GM12865 (cell line): ENCODE measurements around the gene GID8.

Experiments
- DNase-seq: peaks from one replicate; pipeline ENCODE4 v3.0.0; 2010; ENCODE audit warnings: low read depth
- H3K4me3 ChIP-seq: 2 replicates; pipeline ENCODE4 v1.5.1; 2011; ENCODE audit warnings: mild to moderate bottlenecking, low read depth, low read length, control low read depth
- TF ChIP-seq, protein P1 (sequence below): IDR thresholded peaks from 2 replicates; pipeline ENCODE4 v1.5.1; 2011; ENCODE audit warnings: low read length, control low read depth, low read depth, inconsistent platforms; ENCODE audit not compliant: insufficient read depth; ENCODE audit errors: missing control alignments

The GID8 gene

DNA sequence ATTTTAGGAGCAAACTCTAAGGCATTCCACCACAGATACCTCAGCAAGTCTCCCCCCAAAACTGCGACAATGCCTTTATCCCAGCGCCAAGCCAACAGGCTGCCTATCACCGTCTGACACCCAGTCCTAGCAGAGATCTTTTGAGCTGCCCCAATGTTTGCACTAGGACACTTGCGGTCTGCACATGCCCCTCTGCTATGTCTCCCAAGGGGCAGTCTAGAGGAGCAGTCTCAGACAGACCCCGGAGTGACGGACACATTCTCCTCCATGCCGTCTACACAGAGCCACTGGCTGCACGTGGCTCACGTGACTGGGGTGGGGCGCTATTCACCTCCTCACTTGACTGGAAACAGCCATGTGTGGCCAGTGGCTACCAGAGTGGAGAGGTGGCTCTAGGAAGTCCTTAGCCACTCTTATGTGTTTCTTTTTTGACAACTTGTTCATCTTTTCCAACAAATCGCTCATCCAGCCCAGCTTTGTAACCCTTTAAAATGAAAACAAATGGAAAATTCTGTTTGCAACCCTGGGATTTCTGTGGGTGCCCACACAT is 27.7 kb upstream of the GID8 start:
- no peak for DNase-seq
- TF ChIP-seq, protein P1, sequence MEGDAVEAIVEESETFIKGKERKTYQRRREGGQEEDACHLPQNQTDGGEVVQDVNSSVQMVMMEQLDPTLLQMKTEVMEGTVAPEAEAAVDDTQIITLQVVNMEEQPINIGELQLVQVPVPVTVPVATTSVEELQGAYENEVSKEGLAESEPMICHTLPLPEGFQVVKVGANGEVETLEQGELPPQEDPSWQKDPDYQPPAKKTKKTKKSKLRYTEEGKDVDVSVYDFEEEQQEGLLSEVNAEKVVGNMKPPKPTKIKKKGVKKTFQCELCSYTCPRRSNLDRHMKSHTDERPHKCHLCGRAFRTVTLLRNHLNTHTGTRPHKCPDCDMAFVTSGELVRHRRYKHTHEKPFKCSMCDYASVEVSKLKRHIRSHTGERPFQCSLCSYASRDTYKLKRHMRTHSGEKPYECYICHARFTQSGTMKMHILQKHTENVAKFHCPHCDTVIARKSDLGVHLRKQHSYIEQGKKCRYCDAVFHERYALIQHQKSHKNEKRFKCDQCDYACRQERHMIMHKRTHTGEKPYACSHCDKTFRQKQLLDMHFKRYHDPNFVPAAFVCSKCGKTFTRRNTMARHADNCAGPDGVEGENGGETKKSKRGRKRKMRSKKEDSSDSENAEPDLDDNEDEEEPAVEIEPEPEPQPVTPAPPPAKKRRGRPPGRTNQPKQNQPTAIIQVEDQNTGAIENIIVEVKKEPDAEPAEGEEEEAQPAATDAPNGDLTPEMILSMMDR: no peak
- H3K4me3 ChIP-seq: no peak overlapping the region

- TF ChIP-seq, protein P1: no peak
- DNase-seq: no peak
- no peak overlapping the region for H3K4me3 ChIP-seq
These were observed 27.0 kb upstream of the GID8 start for GRCh38 chr20:62910777-62911497.

- TF ChIP-seq, protein P1: no peak
These were observed 26.2 kb upstream of the GID8 start for GRCh38 chr20:62911701-62912280.

GRCh38 chr20:62913043-62913630 is 24.8 kb upstream of the GID8 start:
- TF ChIP-seq, protein P1: no peak
- DNase-seq: no peak
- no peak overlapping the region for H3K4me3 ChIP-seq

More at GRCh38 chr20:62911701-62912280, 26.2 kb upstream of the GID8 start:
- DNase-seq: no peak
- no peak overlapping the region for H3K4me3 ChIP-seq

DNA sequence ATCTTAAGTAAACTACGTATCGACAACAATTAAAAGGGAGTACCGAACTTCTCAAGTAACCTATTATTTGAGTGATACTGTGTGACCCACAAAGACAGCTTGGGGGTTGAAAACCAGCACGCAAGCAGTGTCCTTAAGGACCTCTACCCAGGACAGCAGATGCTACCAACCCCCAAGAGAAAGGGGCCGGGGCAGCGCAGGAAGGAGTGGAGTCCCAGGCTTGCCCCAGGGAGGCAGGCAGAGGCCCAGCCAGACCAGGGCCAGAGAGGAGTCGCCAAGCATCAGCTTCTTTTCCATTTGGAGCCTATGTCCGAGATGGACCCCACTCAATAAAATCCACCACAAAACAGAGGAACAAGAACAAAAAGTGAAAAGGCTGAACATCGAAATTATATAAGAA is 23.5 kb upstream of the GID8 start:
- no peak for DNase-seq
- TF ChIP-seq, protein P1: no peak
- no peak overlapping the region for H3K4me3 ChIP-seq

- DNase-seq: no peak
- TF ChIP-seq, protein P1: no peak
These were observed 22.9 kb upstream of the GID8 start for GRCh38 chr20:62914970-62915457.

More at GRCh38 chr20:62914970-62915457, 22.9 kb upstream of the GID8 start:
- H3K4me3 ChIP-seq: no peak overlapping the region
